NCI-H774 (cell line): ENCODE results near the gene KCNAB1.
"Not testable (repeated sequence)": the region's sequence is repeated elsewhere in the genome, so short reads cannot be mapped to it uniquely, and the experiment has no call there.

Experiments
- DNase-seq: peaks from one replicate; lab custom pipeline; 2025; lab: John Stamatoyannopoulos, UW

Gene KCNAB1

GRCh38 chr3:156120528-156121251, at the start of gene KCNAB1:
Gene KCNAB1 (plus strand): TSS chr3:156120578.
- no peak for DNase-seq

- no peak for DNase-seq
Measured at GRCh38 chr3:156071031-156071430, 49.3 kb upstream of the KCNAB1 start.

- DNase-seq = not testable (repeated sequence)
Measured at GRCh38 chr3:156072950-156073657, 47.3 kb upstream of the KCNAB1 start.

GRCh38 chr3:156090126-156090525, 30.3 kb upstream of the KCNAB1 start:
- DNase-seq = no peak

- DNase-seq = no peak
Measured at GRCh38 chr3:156093964-156094363, 26.4 kb upstream of the KCNAB1 start.

- no peak for DNase-seq
Measured at GRCh38 chr3:156094391-156094790, 26.0 kb upstream of the KCNAB1 start.

GRCh38 chr3:156095652-156096051, 24.7 kb upstream of the KCNAB1 start:
- not testable (repeated sequence) for DNase-seq

- no peak for DNase-seq
Measured at GRCh38 chr3:156098437-156099035, 21.8 kb upstream of the KCNAB1 start.

GRCh38 chr3:156099348-156099747, 21.0 kb upstream of the KCNAB1 start:
- not testable (repeated sequence) for DNase-seq

GRCh38 chr3:156099984-156100383, 20.4 kb upstream of the KCNAB1 start:
- not testable (repeated sequence) for DNase-seq

GRCh38 chr3:156102267-156102931, 18.0 kb upstream of the KCNAB1 start:
- DNase-seq = no peak

- no peak for DNase-seq
Measured at GRCh38 chr3:156106721-156107373, 13.5 kb upstream of the KCNAB1 start.

- DNase-seq = no peak
Measured at GRCh38 chr3:156107504-156107903, 12.9 kb upstream of the KCNAB1 start.

GRCh38 chr3:156108616-156109015, 11.8 kb upstream of the KCNAB1 start:
- no peak for DNase-seq

GRCh38 chr3:156109989-156110388, 10.4 kb upstream of the KCNAB1 start:
- no peak for DNase-seq

GRCh38 chr3:156126467-156126866, 6.1 kb downstream of the KCNAB1 start:
- no peak for DNase-seq

GRCh38 chr3:156131241-156131640, 10.9 kb downstream of the KCNAB1 start:
- DNase-seq = no peak

- no peak for DNase-seq
Measured at GRCh38 chr3:156131799-156132198, 11.4 kb downstream of the KCNAB1 start.

- DNase-seq = no peak
Measured at GRCh38 chr3:156132313-156132712, 11.9 kb downstream of the KCNAB1 start.

- no peak for DNase-seq
Measured at GRCh38 chr3:156133076-156133475, 12.7 kb downstream of the KCNAB1 start.

- no peak for DNase-seq
Measured at GRCh38 chr3:156135921-156136638, 15.7 kb downstream of the KCNAB1 start.
